ENCODE results near the gene TBC1D9B.

TBC1D9B gene

GRCh38 chr5:179868541-179868940 is 39.2 kb downstream of the TBC1D9B start:
- no peak for DNase-seq

- no peak for DNase-seq
Observed at GRCh38 chr5:179867476-179867875, 40.2 kb downstream of the TBC1D9B start.

DNA sequence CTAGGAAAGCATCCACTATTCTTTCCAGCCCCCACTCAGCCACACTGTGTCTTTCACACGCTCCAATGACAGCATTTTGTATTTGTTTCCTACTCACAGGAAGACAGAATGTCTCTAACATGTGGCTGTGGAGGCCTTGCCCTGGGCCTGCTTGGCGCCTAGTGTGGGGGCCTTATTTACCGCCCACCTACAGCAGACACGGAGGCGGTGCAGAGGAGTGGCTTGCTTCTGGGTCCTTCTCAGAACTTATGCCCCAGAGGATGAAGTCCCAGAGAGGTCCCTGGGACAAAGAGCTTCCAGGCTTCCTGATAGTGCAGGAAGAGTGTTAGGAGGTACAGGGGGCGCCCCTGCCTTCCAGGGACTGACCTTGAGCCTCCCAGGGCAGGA is 40.6 kb downstream of the TBC1D9B start:
- no peak for DNase-seq

GRCh38 chr5:179866241-179867078 is 41.2 kb downstream of the TBC1D9B start:
- peak; percentile 30 to 40 for DNase-seq

DNA sequence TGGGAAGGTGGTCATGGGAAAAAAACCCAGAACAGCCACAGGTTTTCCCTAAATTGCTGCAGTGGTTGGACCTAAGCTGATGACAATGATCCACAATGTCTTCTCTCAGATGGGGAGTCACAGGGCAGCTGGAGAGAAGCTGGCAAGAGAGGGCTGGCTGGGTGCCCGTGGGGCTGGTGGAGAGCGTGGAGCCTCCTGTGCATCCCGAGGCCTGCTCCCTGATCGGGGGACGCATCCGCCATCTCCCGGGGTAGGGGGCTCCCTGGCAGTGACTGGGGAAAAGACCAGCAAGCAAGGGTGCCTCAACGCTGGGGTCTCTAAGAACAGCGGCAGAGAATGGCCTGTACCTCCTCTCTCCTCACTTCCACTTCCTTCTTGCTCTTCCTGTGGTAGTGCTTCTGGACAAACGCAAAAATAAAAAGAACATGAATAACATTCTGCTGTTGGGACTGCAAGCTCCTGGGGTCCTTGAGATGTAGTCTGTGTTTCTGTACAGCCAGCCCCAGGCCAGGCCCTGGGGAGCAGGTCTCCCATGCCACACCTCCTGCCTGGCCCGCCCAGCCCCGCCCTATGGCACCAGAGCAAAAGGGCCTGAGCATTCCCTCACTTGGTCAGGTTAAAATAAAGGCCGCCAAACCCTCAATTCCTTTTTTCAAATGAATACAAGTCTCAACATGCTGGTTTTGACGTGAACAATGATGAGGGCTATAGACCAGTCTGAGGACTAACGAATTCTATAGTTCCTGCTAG is 42.0 kb downstream of the TBC1D9B start:
- no peak for DNase-seq

- no peak for DNase-seq
Observed at GRCh38 chr5:179864686-179865085, 43.0 kb downstream of the TBC1D9B start.

DNA sequence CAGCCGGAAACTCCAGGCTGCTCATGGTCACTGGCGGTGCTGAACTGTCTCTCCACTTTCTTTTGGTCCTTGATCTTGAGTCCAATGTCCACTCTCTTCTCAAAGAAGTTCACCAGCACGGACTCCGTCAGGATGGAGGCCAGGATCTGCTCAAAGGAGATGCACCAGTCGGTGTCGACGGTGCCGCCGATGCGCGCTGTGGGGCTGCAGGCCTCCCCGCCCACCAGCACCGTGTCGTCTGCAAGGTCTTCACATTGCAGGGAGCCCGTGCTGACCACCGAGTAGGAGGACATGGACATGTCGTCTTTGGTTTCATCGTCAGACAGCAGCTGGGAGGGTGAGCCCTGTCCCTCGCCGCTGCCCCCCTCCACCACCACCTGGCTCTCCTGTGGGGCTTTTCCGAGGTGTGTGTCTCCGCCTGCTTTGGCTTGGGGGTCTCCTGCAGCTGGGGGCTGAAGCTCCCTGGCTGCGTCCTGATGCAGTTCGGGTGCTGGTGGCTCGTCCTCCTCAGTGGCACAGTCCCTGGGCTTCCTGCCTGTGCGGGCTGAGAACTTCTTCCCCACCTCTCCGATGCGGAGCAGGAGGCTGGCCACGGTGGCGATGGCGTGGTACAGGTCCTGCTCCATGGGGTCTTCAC is 44.1 kb downstream of the TBC1D9B start:
- DNase-seq, result no peak

- no peak for DNase-seq
Observed at GRCh38 chr5:179862891-179863290, 44.8 kb downstream of the TBC1D9B start.

- DNase-seq, result no peak
Observed at GRCh38 chr5:179862296-179862695, 45.4 kb downstream of the TBC1D9B start.

GRCh38 chr5:179860301-179860700 is 47.4 kb downstream of the TBC1D9B start:
- DNase-seq, result no peak

GRCh38 chr5:179858586-179859427 is 48.9 kb downstream of the TBC1D9B start, which contains the start of gene MRNIP:
MRNIP (minus strand) TSS chr5:179858817; CDS start chr5:179858796, 21 bp downstream.
- DNase-seq, result peak; percentile 94 to 95

DNA sequence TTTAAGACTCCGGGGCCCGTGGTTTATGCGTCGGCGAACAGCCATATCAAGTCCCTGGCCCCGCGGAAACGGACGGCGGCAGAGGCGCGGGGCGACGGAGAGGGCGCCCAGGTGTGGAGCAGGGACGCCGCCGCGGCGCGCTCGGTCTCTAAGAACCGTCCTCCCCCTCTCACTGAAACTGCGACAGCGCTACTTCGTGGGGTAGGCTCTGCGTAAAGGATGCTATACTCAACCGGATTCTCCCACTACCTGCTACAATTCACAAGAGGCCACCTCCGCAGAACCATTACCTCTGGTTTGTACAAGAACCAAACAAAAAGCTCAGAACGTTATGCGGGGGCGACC is 49.5 kb downstream of the TBC1D9B start:
- no peak for DNase-seq

DNA sequence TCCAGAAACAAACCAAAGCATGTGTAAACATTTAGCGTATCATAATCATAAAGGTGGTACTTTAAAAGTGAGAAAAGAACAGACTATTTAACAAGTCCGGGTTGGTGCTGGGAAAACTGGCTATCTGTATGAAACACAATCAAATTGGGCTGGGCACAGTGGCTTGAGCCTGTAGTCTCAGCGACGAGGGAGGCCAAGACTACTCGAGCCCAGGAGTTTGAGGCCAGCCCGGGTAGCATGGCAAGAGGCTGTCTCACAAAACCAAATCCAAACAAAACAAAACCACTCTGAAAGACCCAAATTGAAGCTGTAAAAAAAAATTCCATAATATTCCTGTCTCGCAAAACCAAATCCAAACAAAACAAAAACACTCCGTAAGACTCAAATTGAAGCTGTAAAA is 53.3 kb downstream of the TBC1D9B start:
- DNase-seq, result no peak

DNA sequence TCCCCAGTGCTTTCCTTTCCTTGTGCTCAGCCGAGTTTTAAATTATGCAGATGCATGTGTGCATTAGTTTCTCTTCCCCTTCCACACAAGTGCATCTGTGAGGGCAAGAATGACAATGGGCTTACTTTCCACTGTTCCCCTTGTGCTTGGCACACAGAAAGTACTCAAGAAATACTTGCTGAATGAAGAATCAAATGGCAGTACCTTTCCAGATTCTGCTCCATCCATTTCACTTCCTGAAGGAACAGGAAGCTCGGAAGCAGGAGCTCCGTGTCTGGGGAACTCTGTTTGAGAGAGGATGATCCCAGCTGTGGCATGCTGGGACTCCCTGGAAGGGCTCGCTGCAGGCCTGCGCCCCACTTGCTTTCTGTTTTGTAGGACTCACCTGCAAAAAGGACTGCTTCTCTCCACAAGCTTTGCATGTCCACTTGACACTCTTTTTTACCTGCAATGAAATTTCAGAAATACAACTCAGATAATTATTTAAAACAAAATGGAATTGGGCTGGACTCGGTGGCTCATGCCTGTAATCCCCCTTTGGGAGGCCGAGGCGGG is 54.6 kb downstream of the TBC1D9B start:
- DNase-seq, result no peak

GRCh38 chr5:179841621-179842020 is 66.1 kb downstream of the TBC1D9B start:
- DNase-seq, result no peak

DNA sequence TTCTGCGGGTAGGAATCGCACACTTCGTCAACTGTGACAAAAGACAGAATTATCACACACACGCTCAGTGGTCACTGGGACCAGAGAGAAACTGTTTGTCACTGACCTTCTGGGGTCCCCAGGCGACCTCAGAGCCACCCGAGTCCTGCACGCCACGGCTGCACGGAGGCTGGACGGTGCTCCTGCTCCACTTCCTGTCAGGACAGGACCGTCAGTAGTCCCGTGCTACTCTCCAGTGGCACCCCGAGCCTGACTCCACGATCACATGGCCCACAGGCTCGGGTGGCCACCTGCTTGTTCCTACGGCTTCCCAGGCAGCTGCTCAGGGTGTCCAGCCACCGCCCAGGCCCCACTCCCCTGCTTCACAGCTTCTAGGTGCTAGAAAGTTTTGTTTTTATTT is 66.9 kb downstream of the TBC1D9B start:
- DNase-seq, result no peak

GRCh38 chr5:179840321-179840720 is 67.4 kb downstream of the TBC1D9B start:
- no peak for DNase-seq

- no peak for DNase-seq
Observed at GRCh38 chr5:179839328-179840256, 68.1 kb downstream of the TBC1D9B start.

DNA sequence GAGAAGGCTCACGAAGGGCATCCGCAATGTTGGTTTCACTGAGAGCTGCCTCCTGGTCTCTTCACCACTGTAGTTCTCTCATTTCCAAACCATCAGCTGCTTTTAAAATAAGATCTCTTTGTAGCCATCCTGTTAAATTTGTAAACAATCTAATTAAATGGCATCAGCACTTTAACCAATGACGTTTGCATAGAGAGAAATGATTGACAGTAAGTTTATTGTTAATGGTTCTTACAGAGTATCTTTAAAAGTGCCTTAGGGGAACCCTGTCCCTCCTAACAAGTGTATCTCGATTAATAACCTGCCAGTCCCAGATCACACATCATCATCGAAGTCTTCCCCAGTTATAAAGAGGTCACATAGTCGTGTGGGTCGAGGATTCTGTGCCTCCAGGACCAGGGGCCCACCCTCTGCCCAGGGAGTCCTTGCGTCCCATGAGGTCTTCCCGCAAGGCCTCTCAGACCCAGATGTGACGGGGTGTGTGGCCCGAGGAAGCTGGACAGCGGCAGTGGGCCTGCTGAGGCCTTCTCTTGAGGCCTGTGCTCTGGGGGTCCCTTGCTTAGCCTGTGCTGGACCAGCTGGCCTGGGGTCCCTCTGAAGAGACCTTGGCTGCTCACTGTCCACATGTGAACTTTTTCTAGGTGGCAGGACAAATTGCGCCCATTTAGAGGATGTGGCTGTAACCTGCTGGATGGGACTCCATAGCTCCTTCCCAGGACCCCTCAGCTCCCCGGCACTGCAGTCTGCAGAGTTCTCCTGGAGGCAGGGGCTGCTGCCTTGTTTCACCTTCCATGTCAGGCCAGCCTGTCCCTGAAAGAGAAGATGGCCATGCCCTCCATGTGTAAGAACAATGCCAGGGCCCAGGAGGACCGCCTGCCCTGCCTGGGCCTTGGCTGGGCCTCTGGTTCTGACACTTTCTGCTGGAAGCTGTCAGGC is 70.4 kb downstream of the TBC1D9B start:
- DNase-seq, result no peak

All from activated CD4-positive, alpha-beta T cell treated with anti-CD3 and anti-CD28 coated beads, Interleukin-2, amount 50 U/mL, for 48 hours (primary cell).